HFF-Myc (cell line): ENCODE results near the gene SFI1.
"Not testable (repeated sequence)": the region's sequence is repeated elsewhere in the genome, so short reads cannot be mapped to it uniquely, and the experiment has no call there.

ENCODE experiments used
- DNase-seq: peaks from one replicate; pipeline ENCODE4 v3.0.0-alpha.2; 2011; ENCODE audit warnings: low read depth; ENCODE audit errors: extremely low read depth
- H3K4me3 ChIP-seq: replicated peaks from 2 replicates; pipeline ENCODE4 v1.5.1; 2011; ENCODE audit warnings: low read depth, mild to moderate bottlenecking, control low read depth, low read length
- CTCF ChIP-seq: IDR thresholded peaks from 2 replicates; pipeline ENCODE4 v1.5.1; 2012; ENCODE audit warnings: mild to moderate bottlenecking, low read depth, low read length, control low read depth; ENCODE audit errors: missing control alignments

SFI1 gene

GRCh38 chr22:31550871-31551370 lies 54.6 kb downstream of the SFI1 start:
- no peak overlapping the region for H3K4me3 ChIP-seq
- DNase-seq = no peak
- no peak for TF ChIP-seq CTCF

GRCh38 chr22:31556627-31557203 lies 60.4 kb downstream of the SFI1 start:
- H3K4me3 ChIP-seq = no peak overlapping the region
- peak; percentile 51 for TF ChIP-seq CTCF
- no peak for DNase-seq

GRCh38 chr22:31558546-31558945 lies 62.2 kb downstream of the SFI1 start:
- not testable (repeated sequence) for DNase-seq, H3K4me3 ChIP-seq

GRCh38 chr22:31561238-31561887 lies 65.0 kb downstream of the SFI1 start:
- peak; percentile 86 for TF ChIP-seq CTCF
- H3K4me3 ChIP-seq = no peak overlapping the region

GRCh38 chr22:31561970-31562369 lies 65.6 kb downstream of the SFI1 start:
- DNase-seq = no peak

More at GRCh38 chr22:31561238-31561887, 65.0 kb downstream of the SFI1 start:
- DNase-seq = peak; percentile 41

GRCh38 chr22:31566484-31566883 lies 70.1 kb downstream of the SFI1 start:
- no peak for DNase-seq
- no peak for TF ChIP-seq CTCF
- no peak overlapping the region for H3K4me3 ChIP-seq

More at GRCh38 chr22:31561970-31562369, 65.6 kb downstream of the SFI1 start:
- no peak overlapping the region for H3K4me3 ChIP-seq
- no peak for TF ChIP-seq CTCF

- DNase-seq = no peak
- H3K4me3 ChIP-seq = no peak overlapping the region
- no peak for TF ChIP-seq CTCF
Measured at GRCh38 chr22:31567196-31567595, 70.9 kb downstream of the SFI1 start.
